ENCODE results near the gene MAD1L1.

DNA sequence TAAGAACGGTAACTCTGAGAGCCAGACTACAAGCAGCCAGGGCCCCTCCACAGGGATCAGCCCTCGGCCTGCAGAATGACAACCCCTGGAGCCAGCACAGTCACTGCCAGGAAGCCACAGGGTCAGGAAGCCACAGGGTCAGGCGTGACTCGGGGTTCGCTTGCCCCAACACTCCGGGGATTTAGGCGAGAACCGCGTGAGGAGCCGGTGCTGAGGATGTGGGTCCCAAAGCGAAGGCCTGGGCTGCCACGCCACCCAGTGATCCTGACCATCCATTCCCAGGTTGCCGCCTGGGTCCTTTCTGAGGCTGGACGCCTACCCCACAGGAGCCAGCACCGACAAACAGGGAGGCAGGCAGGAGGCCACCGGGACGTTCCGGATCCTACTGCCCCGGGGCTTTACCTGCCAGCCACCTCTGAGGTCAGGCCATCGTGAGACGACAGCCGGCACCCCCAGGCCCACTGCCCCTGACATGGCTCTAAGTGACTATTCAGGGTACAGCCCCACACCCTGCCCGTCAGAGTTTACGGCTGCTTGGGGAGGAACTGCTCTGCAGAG, 334.0 kb downstream of the MAD1L1 start:
- TF ChIP-seq GATA3 (IDR thresholded peaks at IDR 0.05; ENCODE audit: low read depth, low read length): no peak
- TF ChIP-seq GATA2 (IDR thresholded peaks at IDR 0.05; ENCODE audit: low read depth, low read length): no peak
